GM06990 (cell line): Measurements from ENCODE around the gene SYNDIG1.

Experiments
- DNase-seq: peaks from one replicate; pipeline ENCODE4 v3.0.0-alpha.2; 2011; ENCODE audit not compliant: insufficient read length; ENCODE audit errors: extremely low read depth
- H3K27me3 ChIP-seq: replicated peaks from 2 replicates; pipeline ENCODE4 v1.6.0; 2011; ENCODE audit warnings: low read length; ENCODE audit not compliant: control insufficient read depth, insufficient read depth
- H3K36me3 ChIP-seq: 2 replicates; pipeline ENCODE4 v1.5.1; 2011; ENCODE audit warnings: low read length; ENCODE audit not compliant: control insufficient read depth, insufficient read depth
- H3K4me3 ChIP-seq: replicated peaks from 2 replicates; pipeline ENCODE4 v1.5.1; 2011; ENCODE audit warnings: low read depth, mild to moderate bottlenecking, control low read depth, low read length
- CTCF ChIP-seq: IDR thresholded peaks from 2 replicates; pipeline ENCODE4 v1.5.1; 2011; ENCODE audit warnings: low read length, control low read depth, mild to moderate bottlenecking, inconsistent platforms; ENCODE audit not compliant: insufficient read depth, poor library complexity, severe bottlenecking

The SYNDIG1 gene

DNA sequence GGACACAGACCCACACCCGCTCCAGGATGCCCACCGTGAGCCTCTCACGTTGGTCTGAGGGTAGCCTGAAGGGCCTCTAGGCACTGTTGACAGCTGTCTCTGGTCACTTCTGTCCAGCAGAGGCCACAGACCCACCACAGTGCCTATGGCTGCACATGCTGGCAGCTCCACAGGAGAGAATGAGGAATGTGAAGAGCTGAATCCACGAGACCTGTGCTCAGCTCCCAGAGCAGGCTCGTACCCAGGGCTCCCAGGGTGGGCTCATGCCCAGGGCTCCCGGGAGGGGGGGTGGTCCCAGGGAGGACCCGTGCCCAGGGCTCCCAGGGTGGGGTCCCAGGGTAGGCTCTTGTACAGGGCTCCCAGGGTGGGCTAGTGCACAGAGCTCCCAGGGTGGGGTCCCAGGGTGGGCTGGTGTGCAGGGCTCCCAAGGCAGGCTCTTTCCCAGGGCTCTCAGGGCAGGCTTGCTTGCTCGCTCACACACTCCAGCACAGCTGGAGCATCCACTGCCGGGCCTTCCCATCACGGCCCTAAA, 201.0 kb downstream of the SYNDIG1 start:
- Histone ChIP-seq H3K4me3 (no peak overlapping the region), H3K27me3 (no peaks in the 10 kb centered on the region; the same call in 1 of the 2 replicates), H3K36me3 (no peaks in the 10 kb centered on the region)
- TF ChIP-seq CTCF: no peak
- no peak for DNase-seq

- DNase-seq: no peak
- H3K4me3 ChIP-seq: no peak overlapping the region
- no peaks in the 10 kb centered on the region; the same call in 1 of the 2 replicates for H3K27me3 ChIP-seq
- no peaks in the 10 kb centered on the region for H3K36me3 ChIP-seq
- no peak for TF ChIP-seq CTCF
These were observed 201.6 kb downstream of the SYNDIG1 start for GRCh38 chr20:24670981-24671380.

DNA sequence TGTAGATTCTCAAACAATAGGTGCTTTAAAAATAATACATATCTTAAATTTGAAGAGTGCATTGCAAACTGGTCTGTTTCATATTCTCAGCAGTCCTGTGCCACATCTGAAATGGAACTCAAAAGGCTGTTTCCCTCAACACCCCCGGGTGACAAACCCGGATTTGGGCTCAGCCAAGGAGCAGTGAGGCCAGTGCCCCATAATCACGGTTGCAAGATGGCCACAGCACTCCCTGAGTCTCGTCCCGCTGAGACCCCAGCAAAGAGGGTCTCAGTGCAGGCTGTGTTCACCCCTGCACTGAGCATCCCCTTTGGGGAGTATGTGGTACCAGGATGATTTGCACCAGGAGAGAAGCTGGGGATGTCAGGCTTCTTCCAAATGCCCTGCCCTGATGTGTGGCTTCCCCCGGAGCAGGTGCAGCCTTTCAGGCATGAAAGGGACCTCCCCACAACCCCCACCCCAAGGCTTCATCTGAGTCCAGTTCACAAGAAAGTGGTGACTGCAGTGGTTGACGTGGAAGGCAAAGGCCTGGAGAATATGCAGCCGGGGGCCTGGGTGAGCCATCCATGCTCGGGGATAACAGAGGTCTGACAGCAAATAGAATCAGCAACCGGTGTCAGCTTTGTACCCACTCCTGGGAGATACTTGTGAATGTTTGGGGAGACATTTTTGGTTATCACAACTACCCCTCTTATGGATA, 202.9 kb downstream of the SYNDIG1 start:
- TF ChIP-seq CTCF: no peak
- no peaks in the 10 kb centered on the region for H3K36me3 ChIP-seq
- no peak overlapping the region for H3K4me3 ChIP-seq
- no peak for DNase-seq
- peaks cover 2% of the 10 kb centered on the region for H3K27me3 ChIP-seq

- TF ChIP-seq CTCF: no peak
- no peaks in the 10 kb centered on the region for H3K36me3 ChIP-seq
These were observed 203.7 kb downstream of the SYNDIG1 start for GRCh38 chr20:24672886-24673677.

DNA sequence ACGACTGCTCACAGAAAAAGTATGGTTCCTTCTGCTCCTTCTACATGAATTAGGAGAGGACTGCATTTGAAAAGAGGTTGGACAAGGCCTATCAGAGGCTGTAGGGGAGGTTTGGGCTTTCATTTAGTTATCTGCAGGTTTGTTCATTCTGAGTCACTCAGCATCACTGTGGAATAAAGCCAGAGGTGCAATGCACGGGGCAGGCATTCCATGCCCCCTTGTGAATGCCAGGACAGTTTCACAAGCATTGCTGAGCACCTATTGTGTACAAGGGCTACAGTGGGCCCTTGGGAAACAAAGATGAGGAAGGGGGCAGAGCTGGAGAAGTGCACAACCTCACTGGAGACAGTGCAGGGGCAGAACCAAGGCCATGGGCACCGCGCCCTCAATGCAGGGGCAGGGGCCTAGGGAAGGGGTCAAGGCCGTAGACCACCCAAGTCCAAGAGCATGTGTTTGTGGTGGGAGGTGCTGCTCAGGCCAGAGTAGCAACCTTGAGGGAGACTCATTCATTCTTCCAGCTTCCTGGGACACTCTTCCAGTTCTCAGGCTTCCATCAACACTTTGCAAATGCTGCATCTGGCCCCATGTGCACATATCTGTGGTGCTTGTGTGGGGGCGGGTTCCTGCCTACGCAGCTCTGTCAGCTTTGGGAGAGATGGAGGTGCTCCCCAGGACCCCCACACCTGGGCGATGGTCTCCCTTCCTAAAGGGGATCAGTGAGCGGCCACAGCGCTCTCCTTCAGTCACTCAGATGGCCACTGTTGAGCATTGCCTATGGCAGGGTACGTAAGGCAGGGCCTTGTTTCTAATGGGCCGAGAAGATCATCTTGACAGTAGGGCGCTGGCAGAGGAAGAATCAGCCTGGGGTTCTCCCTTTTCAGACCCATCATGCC, 204.5 kb downstream of the SYNDIG1 start:
- Histone ChIP-seq H3K27me3 (peaks cover 2% of the 10 kb centered on the region), H3K4me3 (no peak overlapping the region), H3K36me3 (no peaks in the 10 kb centered on the region)
- TF ChIP-seq CTCF: no peak
- DNase-seq: no peak

More at GRCh38 chr20:24672886-24673677, 203.7 kb downstream of the SYNDIG1 start:
- peaks cover 2% of the 10 kb centered on the region for H3K27me3 ChIP-seq
- no peak for DNase-seq
- no peak overlapping the region for H3K4me3 ChIP-seq
